ENCODE results near the gene C21orf58.
A peak's percentile ranks its signal among the peaks of the same experiment; 100 is the strongest.
"Not testable (repeated sequence)": the region's sequence is repeated elsewhere in the genome, so short reads cannot be mapped to it uniquely, and the experiment has no call there.

Gene C21orf58

DNA sequence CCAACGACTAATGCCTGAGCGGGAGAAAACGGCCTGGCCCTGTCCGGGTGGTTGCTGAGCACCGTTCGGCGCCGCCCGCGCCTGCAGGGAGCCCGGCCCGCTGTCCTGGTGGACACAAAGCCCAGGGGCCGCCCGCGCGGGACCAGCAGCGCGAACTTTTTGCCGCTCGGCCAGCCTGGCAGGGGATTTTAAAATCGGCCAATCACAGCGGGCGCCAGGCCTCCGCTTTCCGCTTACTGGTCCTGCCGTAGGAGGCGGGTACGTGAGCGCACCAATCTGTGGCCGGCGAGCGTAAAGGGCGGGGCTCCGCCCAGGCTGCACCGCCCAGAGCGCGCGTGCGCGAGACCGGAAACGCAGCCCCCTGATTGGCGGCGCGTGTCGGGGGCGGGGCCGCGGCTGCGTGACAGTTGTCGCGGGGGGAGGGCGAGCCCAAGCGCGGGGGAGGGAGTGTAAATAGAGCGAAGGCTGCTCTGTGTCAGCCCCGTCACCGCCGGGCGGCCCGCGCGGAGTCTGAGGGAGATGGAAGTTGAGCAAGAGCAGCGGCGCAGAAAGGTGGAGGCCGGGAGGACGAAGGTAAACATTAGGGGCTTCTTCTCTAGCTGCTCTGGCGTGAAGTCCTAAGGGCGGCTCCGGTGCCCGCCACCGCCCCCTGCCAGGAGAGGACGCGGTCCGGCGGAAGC lies at the start of gene C21orf58, which contains the start of gene PCNT:
Gene C21orf58 (minus strand): TSS at position 161 of the 680 bp plus-strand sequence. CDS start 1,132 bp downstream, outside the sequence.
Gene PCNT (plus strand): TSS at position 447 of the 680 bp plus-strand sequence. CDS start 73 bp downstream, at position 520.
- DNase-seq (ENCODE audit: low read depth) = peak; percentile 97
- peak within 1 kb of the TSS; percentile 95 for H3K4me3 ChIP-seq (ENCODE audit: low read length)
- TF ChIP-seq, protein P1, sequence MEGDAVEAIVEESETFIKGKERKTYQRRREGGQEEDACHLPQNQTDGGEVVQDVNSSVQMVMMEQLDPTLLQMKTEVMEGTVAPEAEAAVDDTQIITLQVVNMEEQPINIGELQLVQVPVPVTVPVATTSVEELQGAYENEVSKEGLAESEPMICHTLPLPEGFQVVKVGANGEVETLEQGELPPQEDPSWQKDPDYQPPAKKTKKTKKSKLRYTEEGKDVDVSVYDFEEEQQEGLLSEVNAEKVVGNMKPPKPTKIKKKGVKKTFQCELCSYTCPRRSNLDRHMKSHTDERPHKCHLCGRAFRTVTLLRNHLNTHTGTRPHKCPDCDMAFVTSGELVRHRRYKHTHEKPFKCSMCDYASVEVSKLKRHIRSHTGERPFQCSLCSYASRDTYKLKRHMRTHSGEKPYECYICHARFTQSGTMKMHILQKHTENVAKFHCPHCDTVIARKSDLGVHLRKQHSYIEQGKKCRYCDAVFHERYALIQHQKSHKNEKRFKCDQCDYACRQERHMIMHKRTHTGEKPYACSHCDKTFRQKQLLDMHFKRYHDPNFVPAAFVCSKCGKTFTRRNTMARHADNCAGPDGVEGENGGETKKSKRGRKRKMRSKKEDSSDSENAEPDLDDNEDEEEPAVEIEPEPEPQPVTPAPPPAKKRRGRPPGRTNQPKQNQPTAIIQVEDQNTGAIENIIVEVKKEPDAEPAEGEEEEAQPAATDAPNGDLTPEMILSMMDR (conservative IDR thresholded peaks at IDR 0.05; ENCODE audit: low read length) = no peak

DNA sequence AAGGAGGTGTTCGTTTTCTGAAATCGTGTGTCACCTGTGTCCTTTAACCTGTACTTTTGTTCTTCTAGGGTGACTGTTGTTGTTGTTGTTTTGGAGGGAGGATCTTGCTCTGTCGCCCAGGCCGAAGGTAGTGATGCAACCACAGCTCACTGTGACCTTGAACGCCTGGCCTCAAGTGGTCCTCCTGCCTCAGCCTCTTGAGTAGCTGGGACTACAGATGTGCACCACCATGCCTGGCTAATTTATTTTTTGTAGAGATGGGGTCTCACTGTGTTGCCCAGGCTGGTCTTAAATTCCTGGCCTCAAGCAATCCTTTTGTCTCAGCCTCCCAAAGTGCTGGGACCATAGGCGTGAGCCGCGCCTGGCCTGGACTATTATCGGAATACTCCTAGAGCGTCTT lies 49.3 kb upstream of the C21orf58 start:
- H3K4me3 ChIP-seq (ENCODE audit: low read length); DNase-seq (ENCODE audit: low read depth): not testable (repeated sequence)

DNA sequence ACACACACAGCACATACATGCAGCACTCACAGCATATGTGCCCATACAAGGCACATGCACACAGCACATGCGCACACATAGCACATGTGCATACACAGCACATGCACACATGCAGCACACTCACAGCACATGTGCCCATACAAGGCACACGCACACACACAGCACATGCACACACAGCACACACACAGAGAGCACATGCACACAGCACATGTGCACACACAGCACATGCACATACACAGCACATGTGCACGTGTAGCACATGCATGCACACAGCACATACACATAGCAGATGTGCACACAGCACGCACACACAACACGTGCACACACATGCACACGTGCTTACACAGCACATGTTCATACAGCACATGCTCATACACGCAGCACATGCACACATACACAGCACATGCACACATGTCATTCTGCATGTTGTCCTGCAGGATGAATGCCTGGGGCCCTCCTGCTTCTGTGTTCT lies 48.4 kb upstream of the C21orf58 start:
- DNase-seq (ENCODE audit: low read depth) = no peak
- TF ChIP-seq, protein P1 (conservative IDR thresholded peaks at IDR 0.05; ENCODE audit: low read length) = no peak
- no peak overlapping the region for H3K4me3 ChIP-seq (ENCODE audit: low read length)

DNA sequence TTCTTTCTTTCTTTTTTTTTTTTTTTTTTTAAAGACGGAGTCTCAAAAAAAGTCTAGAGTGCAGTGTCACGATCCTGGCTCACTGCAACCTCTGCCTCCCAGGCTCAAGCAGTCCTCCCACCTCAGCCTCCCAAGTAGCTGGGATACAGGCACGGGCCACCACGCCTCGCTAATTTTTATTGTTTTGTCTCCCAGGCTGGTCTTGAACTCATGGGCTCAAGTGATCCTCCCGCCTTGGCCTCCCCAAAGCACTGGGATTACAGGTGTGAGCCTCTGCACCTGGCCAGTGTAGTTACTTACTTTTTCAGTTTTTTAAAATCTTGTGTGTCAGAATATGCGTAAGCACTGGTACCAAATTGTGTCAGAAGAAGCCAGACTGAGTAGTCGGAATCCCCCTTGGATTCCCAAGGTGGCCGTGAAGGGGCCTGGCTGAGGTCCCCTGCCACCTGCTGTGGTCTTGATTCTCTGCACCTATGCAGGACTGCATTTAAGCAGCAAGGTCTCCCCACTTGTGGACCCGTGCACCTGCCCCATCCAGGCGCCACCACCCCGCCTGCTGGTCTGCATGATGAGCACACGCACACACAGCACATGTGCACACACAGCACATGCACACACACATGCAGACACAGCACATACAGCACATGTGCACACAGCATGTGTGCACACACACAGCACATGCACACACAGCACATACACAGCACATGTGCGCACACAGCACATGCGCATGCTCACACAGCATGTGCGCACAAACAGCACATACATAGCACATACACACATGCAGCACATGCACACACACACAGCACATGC lies 47.7 kb upstream of the C21orf58 start:
- H3K4me3 ChIP-seq (ENCODE audit: low read length) = no peak overlapping the region
- no peak for DNase-seq (ENCODE audit: low read depth)
- TF ChIP-seq, protein P1 (conservative IDR thresholded peaks at IDR 0.05; ENCODE audit: low read length) = no peak

DNA sequence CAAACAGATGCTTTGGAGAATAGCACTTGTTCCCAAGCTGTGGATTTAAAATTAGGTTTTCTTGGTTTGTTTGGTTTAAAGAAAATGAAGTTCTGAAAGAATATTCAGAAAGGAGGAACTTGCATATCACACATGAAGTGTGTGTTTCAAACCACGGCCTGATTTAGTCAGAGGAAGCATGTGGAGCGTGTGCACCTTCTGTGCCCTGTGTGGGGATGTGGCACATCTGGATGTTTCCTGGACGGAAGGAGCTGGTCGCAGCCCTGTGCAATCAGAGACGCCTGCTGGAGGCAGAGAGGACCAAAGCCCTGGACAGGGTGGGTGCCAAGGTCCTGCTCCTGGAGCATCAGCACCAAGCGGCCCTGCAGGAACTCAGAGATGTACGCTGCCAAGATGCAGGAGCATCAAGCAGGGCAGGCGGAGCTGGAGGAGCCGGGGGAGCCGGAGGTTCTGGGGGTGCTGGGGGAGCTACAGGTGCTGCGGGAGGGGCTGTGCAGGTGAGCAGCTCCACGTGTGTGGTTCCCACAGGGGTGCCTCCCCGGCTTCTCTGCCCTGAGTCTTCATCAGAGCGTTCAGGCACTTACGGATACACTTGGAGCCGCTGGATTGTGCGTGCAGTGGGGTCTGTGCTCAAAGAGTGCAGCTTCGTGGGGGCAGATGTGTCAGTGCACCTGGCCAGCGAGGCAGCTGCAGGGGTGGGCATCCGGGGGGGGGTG lies 46.0 kb upstream of the C21orf58 start:
- H3K4me3 ChIP-seq (ENCODE audit: low read length) = no peak overlapping the region
- DNase-seq (ENCODE audit: low read depth) = no peak
- TF ChIP-seq, protein P1 (conservative IDR thresholded peaks at IDR 0.05; ENCODE audit: low read length) = no peak

DNA sequence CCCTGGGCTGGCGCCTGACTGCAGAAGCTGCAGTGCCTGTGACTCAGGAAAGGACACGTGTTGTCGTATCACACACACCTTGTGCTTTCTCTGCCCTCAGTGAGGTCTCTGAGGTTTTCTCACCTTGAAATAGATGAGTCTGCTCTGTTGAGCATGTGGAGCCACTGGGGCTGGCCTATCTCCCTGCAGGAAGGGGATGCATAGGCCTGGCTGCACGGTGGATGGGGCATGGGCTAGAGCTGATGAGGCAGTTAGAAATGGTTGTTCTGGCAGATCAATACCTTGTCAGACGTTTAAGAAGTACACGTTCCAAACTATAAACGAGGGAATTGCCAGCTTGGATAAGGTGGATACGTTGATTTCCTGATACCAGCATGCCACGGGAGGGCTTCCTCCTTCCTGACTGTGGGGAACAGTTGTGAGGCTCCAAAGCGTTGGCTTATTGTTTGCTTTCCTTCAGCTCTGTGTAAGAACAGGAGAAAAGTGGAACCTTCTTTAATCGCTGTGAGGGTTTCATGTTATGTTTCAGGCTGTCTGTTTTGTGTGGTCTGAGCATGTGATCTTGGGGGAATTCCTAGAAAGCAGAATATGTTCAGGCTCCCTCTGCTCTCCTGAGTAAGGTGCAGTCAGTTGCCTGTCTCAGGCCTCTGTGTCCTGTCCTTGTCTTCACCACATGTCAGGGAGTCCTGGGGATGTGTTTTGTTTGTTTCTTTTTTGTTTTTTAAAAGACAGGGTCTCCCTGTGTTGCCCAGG lies 45.0 kb upstream of the C21orf58 start:
- no peak for DNase-seq (ENCODE audit: low read depth)
- H3K4me3 ChIP-seq (ENCODE audit: low read length) = no peak overlapping the region
- TF ChIP-seq, protein P1 (conservative IDR thresholded peaks at IDR 0.05; ENCODE audit: low read length) = no peak
